ENCODE measurements around the gene EDDM3A. TPM values are rescaled to one million over a fixed set of nuclear protein-coding genes. Genes with fewer than 3 reads are reported as not detected.
"Not testable (repeated sequence)": the region's sequence is repeated elsewhere in the genome, so short reads cannot be mapped to it uniquely, and the experiment has no call there.

EDDM3A gene
- total RNA-seq, 1 donor from 2014 or later = not detected

DNA sequence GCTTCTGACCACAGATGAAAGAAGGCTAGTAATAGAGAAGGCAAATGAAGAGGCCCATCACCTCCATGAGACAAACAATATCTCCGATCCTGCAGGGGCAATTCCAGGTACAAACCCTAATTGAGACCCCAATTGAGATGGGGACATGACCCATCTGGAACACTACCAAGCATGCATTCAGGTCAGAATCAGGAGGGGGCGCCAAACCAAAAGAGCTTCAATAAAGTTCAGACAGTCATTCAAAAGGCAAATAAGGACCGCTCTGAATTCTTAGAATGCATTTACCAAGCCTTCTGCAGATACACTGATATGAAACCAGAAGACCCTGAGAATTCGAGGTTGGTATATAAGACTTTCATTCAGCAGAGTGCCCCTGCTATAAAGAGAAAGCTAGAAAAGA lies 12.3 kb downstream of the EDDM3A start:
- no peak for DNase-seq (ENCODE audit: low spot score in 2 of 2, unreplicated experiment in 2 of 2)
- H3K27me3 Mint-ChIP-seq (ENCODE audit: low read depth) = no peaks in the 10 kb centered on the region
- H3K4me3 Mint-ChIP-seq = no peak overlapping the region
- H3K27ac Mint-ChIP-seq = no peak overlapping the region
- no peaks in the 10 kb centered on the region for H3K4me1 Mint-ChIP-seq
- TF ChIP-seq, protein P1, sequence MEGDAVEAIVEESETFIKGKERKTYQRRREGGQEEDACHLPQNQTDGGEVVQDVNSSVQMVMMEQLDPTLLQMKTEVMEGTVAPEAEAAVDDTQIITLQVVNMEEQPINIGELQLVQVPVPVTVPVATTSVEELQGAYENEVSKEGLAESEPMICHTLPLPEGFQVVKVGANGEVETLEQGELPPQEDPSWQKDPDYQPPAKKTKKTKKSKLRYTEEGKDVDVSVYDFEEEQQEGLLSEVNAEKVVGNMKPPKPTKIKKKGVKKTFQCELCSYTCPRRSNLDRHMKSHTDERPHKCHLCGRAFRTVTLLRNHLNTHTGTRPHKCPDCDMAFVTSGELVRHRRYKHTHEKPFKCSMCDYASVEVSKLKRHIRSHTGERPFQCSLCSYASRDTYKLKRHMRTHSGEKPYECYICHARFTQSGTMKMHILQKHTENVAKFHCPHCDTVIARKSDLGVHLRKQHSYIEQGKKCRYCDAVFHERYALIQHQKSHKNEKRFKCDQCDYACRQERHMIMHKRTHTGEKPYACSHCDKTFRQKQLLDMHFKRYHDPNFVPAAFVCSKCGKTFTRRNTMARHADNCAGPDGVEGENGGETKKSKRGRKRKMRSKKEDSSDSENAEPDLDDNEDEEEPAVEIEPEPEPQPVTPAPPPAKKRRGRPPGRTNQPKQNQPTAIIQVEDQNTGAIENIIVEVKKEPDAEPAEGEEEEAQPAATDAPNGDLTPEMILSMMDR (IDR thresholded peaks at IDR 0.05; ENCODE audit: unreplicated experiment) = no peak
- peaks cover 6% of the 10 kb centered on the region for H3K9me3 Mint-ChIP-seq
- peaks cover 5% of the 10 kb centered on the region for H3K36me3 Mint-ChIP-seq

DNA sequence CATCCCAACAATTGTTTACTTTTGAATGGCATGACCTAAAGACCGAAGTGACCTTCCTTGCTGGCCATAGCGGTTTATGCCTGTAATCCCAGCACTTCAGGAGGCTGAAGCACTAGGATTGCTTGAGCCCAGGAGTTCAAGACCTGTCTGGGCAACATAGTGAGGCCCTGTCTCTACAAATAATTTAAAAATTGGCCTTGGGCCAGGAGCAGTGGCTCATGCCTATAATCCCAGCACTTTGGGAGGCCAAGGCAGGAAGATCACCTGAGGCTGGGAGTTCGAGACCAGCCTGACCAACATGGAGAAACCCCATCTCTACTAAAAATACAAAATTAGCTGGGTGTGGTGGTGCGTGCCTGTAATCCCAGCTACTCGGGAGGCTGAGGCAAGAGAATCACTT lies 13.8 kb downstream of the EDDM3A start:
- H3K27ac Mint-ChIP-seq; H3K27me3 Mint-ChIP-seq (ENCODE audit: low read depth); DNase-seq (ENCODE audit: low spot score in 2 of 2, unreplicated experiment in 2 of 2); H3K9me3 Mint-ChIP-seq; H3K4me3 Mint-ChIP-seq; H3K4me1 Mint-ChIP-seq; H3K36me3 Mint-ChIP-seq: not testable (repeated sequence)

DNA sequence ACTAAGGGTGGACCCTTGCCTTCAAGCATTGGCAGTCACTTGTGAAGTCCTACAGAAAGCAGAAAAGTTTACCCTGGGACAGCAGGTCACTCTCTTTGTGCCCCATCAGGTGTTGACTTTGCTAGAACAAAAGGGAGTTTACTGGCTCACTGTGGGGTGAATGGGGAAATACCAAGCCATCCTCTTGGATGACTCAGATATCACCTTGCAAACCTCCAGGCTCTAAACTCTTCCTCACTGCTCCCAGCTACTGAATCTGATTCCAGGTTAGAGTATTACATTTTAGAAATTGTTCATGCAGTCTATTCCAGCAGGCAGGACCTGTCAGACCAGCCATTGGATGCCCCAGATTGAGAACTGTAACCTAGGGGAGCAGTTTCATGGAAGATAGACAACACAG lies 15.3 kb downstream of the EDDM3A start:
- peaks cover 2% of the 10 kb centered on the region for H3K36me3 Mint-ChIP-seq
- DNase-seq (ENCODE audit: low spot score in 2 of 2, unreplicated experiment in 2 of 2) = no peak
- no peak overlapping the region for H3K27ac Mint-ChIP-seq
- H3K4me3 Mint-ChIP-seq = no peak overlapping the region
- H3K4me1 Mint-ChIP-seq = no peaks in the 10 kb centered on the region
- TF ChIP-seq, protein P1 (IDR thresholded peaks at IDR 0.05; ENCODE audit: unreplicated experiment) = no peak
- no peaks in the 10 kb centered on the region for H3K9me3 Mint-ChIP-seq
- H3K27me3 Mint-ChIP-seq (ENCODE audit: low read depth) = no peaks in the 10 kb centered on the region

DNA sequence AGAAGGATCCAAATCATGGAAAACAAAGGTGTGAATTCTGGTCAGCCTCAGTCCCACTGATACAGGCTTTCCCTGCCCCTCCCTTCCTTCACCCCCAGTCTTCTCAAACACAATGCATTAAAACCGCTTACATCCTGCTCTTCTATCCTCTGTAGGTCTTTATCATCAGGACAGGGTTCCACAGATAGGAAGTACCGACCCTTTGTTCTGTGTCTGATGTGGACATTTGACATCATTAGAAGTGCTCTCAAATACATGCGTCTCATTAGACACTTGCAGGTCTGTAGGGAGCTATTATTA lies 22.9 kb downstream of the EDDM3A start:
- no peak overlapping the region for H3K4me3 Mint-ChIP-seq
- no peak overlapping the region for H3K27ac Mint-ChIP-seq
- no peaks in the 10 kb centered on the region for H3K27me3 Mint-ChIP-seq (ENCODE audit: low read depth)
- H3K4me1 Mint-ChIP-seq = no peaks in the 10 kb centered on the region
- H3K9me3 Mint-ChIP-seq = no peaks in the 10 kb centered on the region
- no peak for DNase-seq (ENCODE audit: low spot score in 2 of 2, unreplicated experiment in 2 of 2)
- H3K36me3 Mint-ChIP-seq = peaks cover 3% of the 10 kb centered on the region
- TF ChIP-seq, protein P1 (IDR thresholded peaks at IDR 0.05; ENCODE audit: unreplicated experiment) = no peak

DNA sequence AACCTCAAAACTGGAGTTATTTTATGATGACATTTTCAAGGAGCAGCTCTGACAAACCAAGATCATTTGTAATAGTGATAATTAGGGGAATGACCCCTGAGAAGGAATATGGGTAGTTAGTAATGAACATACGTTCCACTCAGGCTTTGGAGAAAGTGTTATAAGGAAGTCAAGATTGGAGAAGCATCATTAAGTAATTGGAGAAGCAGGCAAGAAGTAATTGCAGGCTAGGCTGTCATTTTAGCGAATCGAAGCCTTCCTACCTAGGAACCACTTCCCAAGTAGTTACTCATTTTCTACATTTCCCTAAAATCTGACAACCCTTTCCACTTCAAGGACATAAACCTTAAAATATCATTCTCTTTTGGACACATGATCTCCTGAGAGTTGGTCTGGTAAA lies 23.7 kb downstream of the EDDM3A start:
- H3K9me3 Mint-ChIP-seq = no peaks in the 10 kb centered on the region
- H3K27me3 Mint-ChIP-seq (ENCODE audit: low read depth) = no peaks in the 10 kb centered on the region
- no peaks in the 10 kb centered on the region for H3K4me1 Mint-ChIP-seq
- DNase-seq (ENCODE audit: low spot score in 2 of 2, unreplicated experiment in 2 of 2) = no peak
- H3K4me3 Mint-ChIP-seq = no peak overlapping the region
- peaks cover 3% of the 10 kb centered on the region for H3K36me3 Mint-ChIP-seq
- no peak overlapping the region for H3K27ac Mint-ChIP-seq
- TF ChIP-seq, protein P1 (IDR thresholded peaks at IDR 0.05; ENCODE audit: unreplicated experiment) = no peak

DNA sequence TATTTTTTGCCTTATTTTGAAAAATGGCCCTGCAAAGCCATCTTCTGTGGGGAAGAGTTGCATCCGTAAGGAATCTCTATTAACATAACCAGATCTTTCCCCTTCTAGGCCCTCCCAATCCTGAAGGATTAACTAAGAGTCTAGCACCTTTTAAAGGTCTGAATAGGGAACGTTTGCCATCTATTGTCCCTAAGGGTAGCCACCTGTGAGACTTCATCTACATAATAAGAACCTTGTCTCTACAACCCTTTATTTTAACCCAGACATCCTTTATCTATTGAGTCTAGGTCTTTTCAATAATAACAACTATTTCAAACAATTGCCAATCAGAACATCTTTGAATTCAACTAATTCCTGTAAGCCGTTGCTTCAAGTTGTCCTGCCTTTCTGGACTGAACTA lies 27.0 kb downstream of the EDDM3A start:
- DNase-seq (ENCODE audit: low spot score in 2 of 2, unreplicated experiment in 2 of 2) = no peak
- peaks cover 2% of the 10 kb centered on the region for H3K27me3 Mint-ChIP-seq (ENCODE audit: low read depth)
- no peak overlapping the region for H3K4me3 Mint-ChIP-seq
- H3K4me1 Mint-ChIP-seq = peaks cover 7% of the 10 kb centered on the region
- H3K27ac Mint-ChIP-seq = no peak overlapping the region
- TF ChIP-seq, protein P1 (IDR thresholded peaks at IDR 0.05; ENCODE audit: unreplicated experiment) = no peak
- no peaks in the 10 kb centered on the region for H3K9me3 Mint-ChIP-seq
- H3K36me3 Mint-ChIP-seq = no peaks in the 10 kb centered on the region
